Stomach (tissue), 9 donors: ENCODE measurements around the gene CYTIP. TPM values are rescaled to one million over a fixed set of nuclear protein-coding genes. Genes with fewer than 3 reads are reported as not detected.
A peak's percentile ranks its signal among the peaks of the same experiment; 100 is the strongest.
"Not testable (repeated sequence)": the region's sequence is repeated elsewhere in the genome, so short reads cannot be mapped to it uniquely, and the experiment has no call there.

ENCODE experiments used
- DNase-seq, 2 donors: peaks; one replicate each; pipeline versions ENCODE4 v3.0.0 to v3.0.0-alpha.2; 2013 to 2019
- H3K27ac ChIP-seq, 5 donors: fragments of 200-600 bp in 4 of 5; sonication (generic) in 4 of 5; one replicate each; pipeline ENCODE4 v1.5.1; 2013 to 2019; ENCODE audit warnings: mild to moderate bottlenecking in 1 of 5, moderate library complexity in 1 of 5
- H3K27me3 ChIP-seq, 3 donors: fragments of 200-600 bp; sonication (generic); one replicate each; pipeline ENCODE4 v1.5.1; 2017 to 2019; ENCODE audit warnings: mixed run types in 1 of 3
- H3K36me3 ChIP-seq, 4 donors: fragments of 200-600 bp; sonication (generic); 1 replicate in 3 of 4; 2 replicates in 1 of 4; pipeline ENCODE4 v1.5.1; 2016 to 2019
- H3K4me1 ChIP-seq, 4 donors: fragments of 200-600 bp; sonication (generic); one replicate each; pipeline ENCODE4 v1.5.1; 2016 to 2019
- H3K4me3 ChIP-seq, 4 donors: fragments of 200-600 bp; sonication (generic) in 3 of 4; one replicate each; pipeline ENCODE4 v1.5.1; 2016 to 2019; ENCODE audit warnings: mild to moderate bottlenecking in 1 of 4
- H3K9me3 ChIP-seq, 4 donors: fragments of 200-600 bp; sonication (generic); one replicate each; pipeline ENCODE4 v1.5.1; 2016 to 2019
- EP300 ChIP-seq: sonication (generic); formaldehyde crosslinking; IDR thresholded peaks from one replicate; pipeline ENCODE4 v1.6.1; 2017; ENCODE audit warnings: antibody characterized with exemption
- POLR2A ChIP-seq, 4 donors: fragments of 450-650 bp; IDR thresholded peaks; one replicate each; pipeline ENCODE4 v1.6.1; 2016; ENCODE audit warnings: antibody characterized with exemption in 4 of 4, control low read depth in 2 of 4, mild to moderate bottlenecking in 1 of 4, moderate library complexity in 1 of 4
- POLR2AphosphoS5 ChIP-seq, 3 donors: sonication (generic); formaldehyde crosslinking; IDR thresholded peaks; one replicate each; pipeline ENCODE4 v1.6.1; 2016; ENCODE audit warnings: antibody characterized with exemption in 3 of 3
- WGBS, 5 donors: extraction: QIAGEN DNeasy Blood & Tissue Kit in 3 of 5; methylation state at CpG; one replicate each; pipeline versions ENCODE4 v1.1.5 to v1.1.7; 2013 to 2018; 5-methylcytosine and 5-hydroxymethylcytosine counted together
- intact Hi-C: fragments of 100-400 bp; cut with DNase I; formaldehyde crosslinking; loops from one replicate; pipeline ENCODE4 v1.15.1; 2023; ENCODE audit warnings: low total_unique reads
- polyA plus RNA-seq, 3 donors: library from polyadenylated mRNA; stranded (reverse); fragments of 200-250 nt; gene quantifications; one replicate each; pipeline ENCODE4 v1.2.3, GENCODE V29; 2013
- total RNA-seq, 5 donors: library from RNA; depleted of rRNA; stranded (reverse); fragments of >200 nt; gene quantifications; one replicate each; pipeline versions ENCODE4 v1.1.0 to v1.2.3, GENCODE V29; 2014 to 2016
- TF ChIP-seq, protein P1 (sequence below), 7 experiments: fragments of 450-650 bp in 4 of 7; fragments of 200-600 bp in 3 of 7; sonication (generic) in 3 of 7; IDR thresholded peaks; one replicate each; pipeline ENCODE4 v1.5.1; 2016 to 2019; ENCODE audit warnings: antibody characterized with exemption in 7 of 7, control low read depth in 2 of 7, mild to moderate bottlenecking in 1 of 7
- donor health status: healthy with polysubstance abuse.
- donor health status: Bipolar disorder and iron deficiency.
- donor health status: healthy.

CYTIP gene
- total and polyA plus RNA-seq, 8 donors: 5.3 to 30.7 (median 17.4) TPM; not detected in 1

DNA sequence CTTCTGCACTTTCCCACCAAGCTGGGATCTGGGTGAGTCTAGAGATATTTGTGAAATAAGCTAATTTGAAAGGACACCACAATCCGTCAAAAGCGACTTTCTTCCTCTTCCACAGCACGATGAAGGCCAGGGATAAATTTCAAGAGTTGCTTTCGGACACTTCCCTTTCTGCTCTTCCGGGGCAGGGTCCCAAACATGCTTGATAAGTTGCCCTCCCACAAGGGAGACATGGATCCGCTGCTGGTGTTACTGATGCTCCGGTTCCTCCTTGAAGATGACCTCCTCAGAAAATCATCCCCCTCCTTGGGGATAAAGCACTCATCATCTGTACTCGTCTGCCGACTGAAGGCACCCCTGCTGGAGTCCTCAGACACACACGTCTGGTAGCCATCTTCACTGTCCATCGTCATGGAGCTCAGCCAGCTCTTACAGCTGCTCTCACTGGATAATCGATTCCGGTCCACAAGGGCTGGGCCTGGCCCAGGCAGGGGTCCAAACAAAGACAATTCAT, 28.2 kb downstream of the CYTIP start:
- 76 to 91% (median 86%) methylated on average over 13 of the region's 13 CpGs for WGBS, 5 donors
- Histone ChIP-seq H3K9me3 (no peaks in the 10 kb centered on the region), H3K36me3 (peaks cover 0 to 22% (median 6%) of the 10 kb centered on the region in 4 donors), H3K4me3 (no peak overlapping the region), H3K27ac (peak overlapping the region in 2 of 5 donors; percentile 43 to 55), H3K4me1 (peaks cover 0 to 45% (median 8%) of the 10 kb centered on the region in 4 donors), H3K27me3 (no peaks in the 10 kb centered on the region)
- TF ChIP-seq POLR2AphosphoS5 (IDR thresholded peaks at IDR 0.05): no peak
- no peak for TF ChIP-seq POLR2A (IDR thresholded peaks at IDR 0.05)
- intact Hi-C loops: no loop called here
- no peak for DNase-seq

DNA sequence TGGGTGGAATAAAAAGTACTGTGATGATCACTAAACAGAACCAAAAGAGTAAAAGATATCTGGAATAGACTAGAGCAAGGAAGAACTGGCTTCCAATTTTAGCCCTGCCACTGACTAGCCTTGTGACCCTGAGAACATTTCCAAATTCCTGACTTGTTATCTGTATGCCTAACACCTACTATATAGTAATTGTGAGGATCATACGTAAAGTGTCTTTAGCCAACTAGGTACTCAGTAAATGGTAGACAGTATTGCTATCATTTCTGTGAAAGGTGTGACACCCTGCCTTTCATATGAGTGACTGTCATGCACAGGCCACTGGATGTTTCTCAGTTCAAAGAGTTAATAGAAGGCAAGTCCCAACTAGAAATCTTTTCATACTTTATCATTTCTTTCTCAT, 29.8 kb downstream of the CYTIP start:
- no peaks in the 10 kb centered on the region for H3K9me3 ChIP-seq
- DNase-seq: no peak
- peaks cover 0 to 17% (median 6%) of the 10 kb centered on the region in 4 donors for H3K36me3 ChIP-seq
- no peak overlapping the region for H3K4me3 ChIP-seq
- H3K27ac ChIP-seq: peak overlapping the region in 3 of 5 donors; percentile 24 to 55 (median 35)
- WGBS, 5 donors: 77 to 91% (median 87%) methylated on average over 1 of the region's 1 CpG
- no peaks in the 10 kb centered on the region for H3K27me3 ChIP-seq
- H3K4me1 ChIP-seq: peaks cover 0 to 44% (median 8%) of the 10 kb centered on the region in 4 donors
- intact Hi-C loops: no loop called here
- TF ChIP-seq POLR2AphosphoS5 (IDR thresholded peaks at IDR 0.05) (no peak), EP300 (no peak), POLR2A (IDR thresholded peaks at IDR 0.05) (no peak)
- TF ChIP-seq, protein P1, sequence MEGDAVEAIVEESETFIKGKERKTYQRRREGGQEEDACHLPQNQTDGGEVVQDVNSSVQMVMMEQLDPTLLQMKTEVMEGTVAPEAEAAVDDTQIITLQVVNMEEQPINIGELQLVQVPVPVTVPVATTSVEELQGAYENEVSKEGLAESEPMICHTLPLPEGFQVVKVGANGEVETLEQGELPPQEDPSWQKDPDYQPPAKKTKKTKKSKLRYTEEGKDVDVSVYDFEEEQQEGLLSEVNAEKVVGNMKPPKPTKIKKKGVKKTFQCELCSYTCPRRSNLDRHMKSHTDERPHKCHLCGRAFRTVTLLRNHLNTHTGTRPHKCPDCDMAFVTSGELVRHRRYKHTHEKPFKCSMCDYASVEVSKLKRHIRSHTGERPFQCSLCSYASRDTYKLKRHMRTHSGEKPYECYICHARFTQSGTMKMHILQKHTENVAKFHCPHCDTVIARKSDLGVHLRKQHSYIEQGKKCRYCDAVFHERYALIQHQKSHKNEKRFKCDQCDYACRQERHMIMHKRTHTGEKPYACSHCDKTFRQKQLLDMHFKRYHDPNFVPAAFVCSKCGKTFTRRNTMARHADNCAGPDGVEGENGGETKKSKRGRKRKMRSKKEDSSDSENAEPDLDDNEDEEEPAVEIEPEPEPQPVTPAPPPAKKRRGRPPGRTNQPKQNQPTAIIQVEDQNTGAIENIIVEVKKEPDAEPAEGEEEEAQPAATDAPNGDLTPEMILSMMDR (IDR thresholded peaks at IDR 0.05): no peak

DNA sequence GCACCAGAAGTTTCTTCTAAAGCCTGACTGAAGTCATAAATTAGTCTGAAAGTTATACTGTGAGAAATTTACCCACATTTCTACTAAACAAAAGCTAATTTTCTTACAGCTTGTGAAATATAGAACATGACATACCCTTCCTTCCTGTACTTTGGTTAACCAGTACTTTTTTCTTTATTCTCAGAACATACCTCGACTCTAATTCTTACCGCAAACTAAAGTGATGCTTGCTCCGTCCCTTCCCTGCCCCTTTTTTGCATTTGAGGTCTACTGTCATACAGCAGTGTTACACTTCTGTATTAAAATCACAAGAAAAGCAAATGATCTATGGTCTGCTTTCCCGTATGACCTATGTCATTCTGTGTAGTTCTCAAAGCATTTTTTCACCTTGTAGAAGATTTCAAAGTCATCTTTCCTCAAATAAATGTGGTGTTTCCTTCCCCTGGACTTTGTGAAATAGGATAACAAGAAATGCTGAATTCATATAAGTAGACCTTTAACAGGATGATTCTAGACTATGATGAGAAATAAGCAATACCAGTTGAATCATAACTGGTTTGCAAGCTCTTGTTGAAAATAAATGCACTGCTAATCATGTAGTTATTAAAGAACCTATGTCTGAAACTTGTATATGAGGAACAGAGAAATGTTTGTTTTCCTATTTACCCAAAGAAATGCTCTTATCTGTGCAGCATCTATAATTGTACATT, 30.4 kb downstream of the CYTIP start:
- Histone ChIP-seq H3K27me3 (no peaks in the 10 kb centered on the region), H3K36me3 (peaks cover 0 to 15% (median 6%) of the 10 kb centered on the region in 4 donors), H3K27ac (peak overlapping the region in 3 of 5 donors; percentile 24 to 55 (median 35)), H3K4me1 (peaks cover 0 to 39% (median 8%) of the 10 kb centered on the region in 4 donors), H3K9me3 (no peaks in the 10 kb centered on the region), H3K4me3 (no peak overlapping the region)
- 69 to 81% (median 77%) methylated on average over 4 of the region's 4 CpGs for WGBS, 5 donors
- intact Hi-C loops: no loop called here
- TF ChIP-seq POLR2AphosphoS5 (IDR thresholded peaks at IDR 0.05) (peak in 1 of 3 donors; percentile 22), POLR2A (IDR thresholded peaks at IDR 0.05) (no peak)
- TF ChIP-seq, protein P1 (IDR thresholded peaks at IDR 0.05): no peak
- peak in 1 of 2 donors; percentile 64 for DNase-seq

DNA sequence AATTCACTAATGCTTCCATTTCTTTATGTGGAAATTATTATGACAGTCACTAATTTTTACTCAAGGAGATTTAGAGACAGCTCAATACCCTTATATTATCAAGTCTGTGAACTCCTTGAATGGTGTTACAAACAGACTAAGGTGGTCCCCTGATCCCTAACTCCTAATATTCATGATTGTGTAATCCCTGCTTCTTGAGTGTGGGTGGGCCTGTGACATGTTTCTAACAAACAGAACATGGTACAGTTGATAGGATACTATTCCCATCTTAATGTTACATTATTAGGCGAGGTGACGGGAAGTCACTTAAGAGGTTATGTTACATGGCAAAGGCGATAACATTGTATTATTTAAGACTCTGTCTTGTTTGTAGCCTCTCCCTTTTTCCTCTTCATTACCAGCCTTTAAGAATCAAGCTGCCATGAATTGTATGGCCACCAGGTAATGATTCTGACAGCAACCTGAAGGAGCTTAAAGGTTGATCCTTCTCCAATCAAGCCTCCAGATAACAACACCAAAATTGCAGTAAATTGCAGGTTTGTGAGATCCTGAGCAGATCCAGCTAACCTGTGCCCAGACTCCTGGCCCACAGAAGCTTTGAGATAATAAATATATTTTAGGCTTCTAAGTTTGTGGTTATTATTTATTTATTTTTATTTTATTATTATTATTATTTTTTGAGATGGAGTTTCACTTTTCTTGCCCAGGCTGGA, 32.1 kb downstream of the CYTIP start:
- DNase-seq: no peak
- intact Hi-C loops: no loop called here
- no peaks in the 10 kb centered on the region for H3K27me3 ChIP-seq
- peaks cover 0 to 15% (median 6%) of the 10 kb centered on the region in 4 donors for H3K36me3 ChIP-seq
- TF ChIP-seq POLR2A (IDR thresholded peaks at IDR 0.05) (no peak), EP300 (no peak), POLR2AphosphoS5 (IDR thresholded peaks at IDR 0.05) (no peak)
- TF ChIP-seq, protein P1 (IDR thresholded peaks at IDR 0.05): no peak
- no peak overlapping the region for H3K4me3 ChIP-seq
- peak overlapping the region in 2 of 5 donors; percentile 3 to 35 for H3K27ac ChIP-seq
- H3K4me1 ChIP-seq: peaks cover 0 to 22% (median 0%) of the 10 kb centered on the region in 4 donors
- H3K9me3 ChIP-seq: no peaks in the 10 kb centered on the region
- WGBS, 5 donors: 92 to 99% (median 99%) methylated on average over 3 of the region's 3 CpGs

DNA sequence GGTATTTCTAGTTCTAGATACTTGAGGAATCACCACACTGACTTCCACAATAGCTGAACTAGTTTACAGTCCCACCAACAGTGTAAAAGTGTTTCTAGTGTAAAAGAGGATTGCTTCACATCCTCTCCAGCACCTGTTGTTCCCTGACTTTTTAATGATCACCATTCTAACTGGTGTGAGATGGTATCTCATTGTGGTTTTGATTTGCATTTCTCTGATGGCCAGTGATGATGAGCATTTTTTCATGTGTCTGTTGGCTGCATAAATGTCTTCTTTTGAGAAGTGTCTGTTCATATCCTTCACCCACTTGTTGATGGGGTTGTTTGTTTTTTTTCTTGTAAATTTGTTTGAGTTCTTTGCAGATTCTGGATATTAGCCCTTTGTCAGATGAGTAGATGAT, 38.5 kb downstream of the CYTIP start:
- H3K36me3 ChIP-seq, H3K4me1 ChIP-seq, H3K4me3 ChIP-seq, H3K27me3 ChIP-seq, DNase-seq, intact Hi-C loops, H3K27ac ChIP-seq, H3K9me3 ChIP-seq: not testable (repeated sequence)
